Suprapubic skin (tissue), 3 donors: ENCODE results near the gene SMARCA4.

Experiments
- CTCF ChIP-seq, 2 donors: fragments of 200-600 bp in 1 of 2; fragments of 450-650 bp in 1 of 2; sonication (generic) in 1 of 2; IDR thresholded peaks; one replicate each; pipeline ENCODE4 v1.5.1; 2016 to 2019; ENCODE audit warnings: antibody characterized with exemption in 2 of 2, mild to moderate bottlenecking in 1 of 2, moderate library complexity in 1 of 2
- EP300 ChIP-seq: sonication (generic); formaldehyde crosslinking; IDR thresholded peaks from one replicate; pipeline ENCODE4 v1.6.1; 2017; ENCODE audit warnings: antibody characterized with exemption
- POLR2A ChIP-seq, 2 donors: fragments of 450-650 bp; IDR thresholded peaks; one replicate each; pipeline ENCODE4 v1.6.1; 2017; ENCODE audit warnings: antibody characterized with exemption in 2 of 2, mild to moderate bottlenecking in 2 of 2, moderate library complexity in 2 of 2

- TF ChIP-seq CTCF (IDR thresholded peaks at IDR 0.05): no peak
- no peak for TF ChIP-seq EP300
- TF ChIP-seq POLR2A (IDR thresholded peaks at IDR 0.05): no peak
These were observed 53.6 kb downstream of the SMARCA4 start for GRCh38 chr19:11014403-11014911.
